ENCODE data around the gene SLC12A4.
A peak's percentile ranks its signal among the peaks of the same experiment; 100 is the strongest.
"Not testable (repeated sequence)": the region's sequence is repeated elsewhere in the genome, so short reads cannot be mapped to it uniquely, and the experiment has no call there.

Gene SLC12A4

GRCh38 chr16:67968400-67969253, at the start of gene SLC12A4:
Gene SLC12A4 (minus strand): TSS chr16:67968637. CDS start chr16:67968553, 84 bp downstream.
- DNase-seq = peak; percentile 87

GRCh38 chr16:68015681-68016080, 47.2 kb upstream of the SLC12A4 start, which contains the start of gene DPEP2NB:
Gene DPEP2NB (minus strand): TSS chr16:68015911. CDS start chr16:68015770, 141 bp downstream.
- no peak for DNase-seq

- DNase-seq = no peak
Measured at GRCh38 chr16:68013440-68013839, 45.0 kb upstream of the SLC12A4 start.

GRCh38 chr16:68009872-68010271, 41.4 kb upstream of the SLC12A4 start:
- not testable (repeated sequence) for DNase-seq

GRCh38 chr16:68009157-68009735, 40.8 kb upstream of the SLC12A4 start:
- DNase-seq = no peak

- peak; percentile 24 for DNase-seq
Measured at GRCh38 chr16:68005786-68006286, 37.4 kb upstream of the SLC12A4 start.

GRCh38 chr16:68005211-68005610, 36.8 kb upstream of the SLC12A4 start:
- no peak for DNase-seq

GRCh38 chr16:68003031-68003430, 34.6 kb upstream of the SLC12A4 start:
- DNase-seq = no peak

- DNase-seq = no peak
Measured at GRCh38 chr16:68000450-68000849, 32.0 kb upstream of the SLC12A4 start.

- DNase-seq = no peak
Measured at GRCh38 chr16:67999985-68000384, 31.5 kb upstream of the SLC12A4 start.

- DNase-seq = peak; percentile 37
Measured at GRCh38 chr16:67998779-67999688, 30.6 kb upstream of the SLC12A4 start, which contains the start of gene DPEP2. Gene DPEP2 (minus strand): TSS chr16:67999484. CDS start chr16:67993212, 6,272 bp downstream.

- not testable (repeated sequence) for DNase-seq
Measured at GRCh38 chr16:67998231-67998778, 29.9 kb upstream of the SLC12A4 start.

- DNase-seq = no peak
Measured at GRCh38 chr16:67996666-67997065, 28.2 kb upstream of the SLC12A4 start.

- peak; percentile 38 for DNase-seq
Measured at GRCh38 chr16:67995423-67995822, 27.0 kb upstream of the SLC12A4 start.

GRCh38 chr16:67994040-67994408, 25.6 kb upstream of the SLC12A4 start:
- not testable (repeated sequence) for DNase-seq

GRCh38 chr16:67993207-67994039, 25.0 kb upstream of the SLC12A4 start:
- peak; percentile 85 for DNase-seq

- DNase-seq = no peak
Measured at GRCh38 chr16:67992661-67993206, 24.3 kb upstream of the SLC12A4 start.

GRCh38 chr16:67990018-67990386, 21.6 kb upstream of the SLC12A4 start:
- DNase-seq = no peak

- no peak for DNase-seq
Measured at GRCh38 chr16:67989322-67990017, 21.0 kb upstream of the SLC12A4 start.

- no peak for DNase-seq
Measured at GRCh38 chr16:67988675-67989074, 20.2 kb upstream of the SLC12A4 start.
